GM21360 (cell line): Measurements from ENCODE around the gene TRAPPC6A.

Experiments
- ATAC-seq: cut with Tn5 transposase; IDR thresholded peaks from one replicate; pipeline ENCODE4 v1.9.1; 2021; ENCODE audit warnings: mild to moderate bottlenecking, moderate library complexity; ENCODE audit not compliant: unreplicated experiment

The TRAPPC6A gene

GRCh38 chr19:45163751-45164460, 14.1 kb downstream of the TRAPPC6A start:
- no peak for ATAC-seq

GRCh38 chr19:45163156-45163555, 14.9 kb downstream of the TRAPPC6A start:
- ATAC-seq: no peak

- ATAC-seq: no peak
These were observed 15.4 kb downstream of the TRAPPC6A start for GRCh38 chr19:45162608-45163143.

- ATAC-seq: no peak
These were observed 16.1 kb downstream of the TRAPPC6A start for GRCh38 chr19:45161738-45162607.

GRCh38 chr19:45160870-45161737, 16.9 kb downstream of the TRAPPC6A start, which contains the start of gene NKPD1:
Gene NKPD1, minus strand, starts transcription at chr19:45160982. Its CDS starts 832 bp downstream, at chr19:45160150.
- no peak for ATAC-seq

- no peak for ATAC-seq
These were observed 18.1 kb downstream of the TRAPPC6A start for GRCh38 chr19:45159971-45160324.

GRCh38 chr19:45159210-45159970, 18.6 kb downstream of the TRAPPC6A start:
- ATAC-seq: no peak

- no peak for ATAC-seq
These were observed 19.4 kb downstream of the TRAPPC6A start for GRCh38 chr19:45158503-45159209.

GRCh38 chr19:45156751-45157150, 21.3 kb downstream of the TRAPPC6A start:
- ATAC-seq: no peak

GRCh38 chr19:45156011-45156630, 21.9 kb downstream of the TRAPPC6A start:
- no peak for ATAC-seq

GRCh38 chr19:45154064-45154827, 23.8 kb downstream of the TRAPPC6A start:
- ATAC-seq: no peak

- no peak for ATAC-seq
These were observed 24.5 kb downstream of the TRAPPC6A start for GRCh38 chr19:45153339-45154063.

GRCh38 chr19:45152504-45153338, 25.3 kb downstream of the TRAPPC6A start:
- ATAC-seq: no peak

GRCh38 chr19:45151821-45152503, 26.1 kb downstream of the TRAPPC6A start:
- no peak for ATAC-seq

GRCh38 chr19:45151320-45151719, 26.7 kb downstream of the TRAPPC6A start:
- ATAC-seq: no peak

GRCh38 chr19:45150751-45151281, 27.2 kb downstream of the TRAPPC6A start:
- ATAC-seq: no peak
